Muscle layer of colon (tissue), 2 donors: ENCODE results near the gene KRTAP10-9.
"Not testable (repeated sequence)": the region's sequence is repeated elsewhere in the genome, so short reads cannot be mapped to it uniquely, and the experiment has no call there.

ENCODE experiments used
- H3K27ac ChIP-seq: one replicate; pipeline ENCODE4 v1.7.0; 2013; ENCODE audit warnings: low read depth, mild to moderate bottlenecking, low read length, moderate library complexity
- H3K27me3 ChIP-seq, 2 donors: one replicate each; pipeline ENCODE4 v1.7.0; 2013; ENCODE audit warnings: low read length in 2 of 2, mild to moderate bottlenecking in 2 of 2; ENCODE audit not compliant: insufficient read depth in 2 of 2, control insufficient read depth in 1 of 2
- H3K36me3 ChIP-seq: one replicate; pipeline ENCODE4 v1.7.0; 2013; ENCODE audit warnings: mild to moderate bottlenecking, low read length; ENCODE audit not compliant: insufficient read depth
- H3K4me1 ChIP-seq: one replicate; pipeline ENCODE4 v1.7.0; 2013; ENCODE audit warnings: mild to moderate bottlenecking, low read length; ENCODE audit not compliant: insufficient read depth
- H3K4me3 ChIP-seq, 2 donors: one replicate each; pipeline ENCODE4 v1.7.0; 2013; ENCODE audit warnings: low read length in 2 of 2, low read depth in 1 of 2, mild to moderate bottlenecking in 1 of 2, moderate library complexity in 1 of 2
- H3K9ac ChIP-seq: one replicate; pipeline ENCODE4 v1.7.0; 2013; ENCODE audit warnings: low read length
- H3K9me3 ChIP-seq: one replicate; pipeline ENCODE4 v1.7.0; 2013; ENCODE audit warnings: mild to moderate bottlenecking, low read length
- donor health status: abdominal sarcoma.
- donor health status: Adenocarcinoma of cecum.

Gene KRTAP10-9

GRCh38 chr21:44618909-44619308 lies 8.0 kb upstream of the KRTAP10-9 start:
- Histone ChIP-seq H3K9me3 (no peaks in the 10 kb centered on the region), H3K36me3 (no peaks in the 10 kb centered on the region), H3K9ac (no peak overlapping the region), H3K4me1 (no peaks in the 10 kb centered on the region), H3K4me3 (no peak overlapping the region), H3K27ac (no peak overlapping the region), H3K27me3 (peaks cover 0 to 9% of the 10 kb centered on the region in 2 donors)

DNA sequence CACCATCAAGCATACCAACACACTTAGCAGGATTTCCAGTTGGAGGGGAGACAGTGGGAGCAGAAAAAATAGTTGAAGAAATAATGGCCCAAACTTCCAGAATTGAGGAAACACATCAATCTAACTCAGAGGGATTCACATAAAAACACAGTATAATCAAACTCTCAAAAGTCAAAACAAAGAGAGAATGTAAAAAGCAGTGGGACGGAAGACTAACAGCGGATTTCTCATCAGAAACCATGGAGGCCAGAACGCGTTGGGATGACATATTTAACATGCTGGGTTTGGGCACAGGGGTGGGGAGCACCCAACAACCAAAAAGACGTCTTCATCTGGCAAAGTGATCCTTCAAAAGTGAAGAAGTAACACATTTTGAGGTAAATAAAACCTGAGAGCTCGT lies 7.0 kb upstream of the KRTAP10-9 start:
- no peak overlapping the region for H3K4me3 ChIP-seq
- H3K36me3 ChIP-seq = no peaks in the 10 kb centered on the region
- peaks cover 0 to 7% of the 10 kb centered on the region in 2 donors for H3K27me3 ChIP-seq
- H3K9ac ChIP-seq = no peak overlapping the region
- H3K9me3 ChIP-seq = no peaks in the 10 kb centered on the region
- no peaks in the 10 kb centered on the region for H3K4me1 ChIP-seq
- H3K27ac ChIP-seq = no peak overlapping the region

DNA sequence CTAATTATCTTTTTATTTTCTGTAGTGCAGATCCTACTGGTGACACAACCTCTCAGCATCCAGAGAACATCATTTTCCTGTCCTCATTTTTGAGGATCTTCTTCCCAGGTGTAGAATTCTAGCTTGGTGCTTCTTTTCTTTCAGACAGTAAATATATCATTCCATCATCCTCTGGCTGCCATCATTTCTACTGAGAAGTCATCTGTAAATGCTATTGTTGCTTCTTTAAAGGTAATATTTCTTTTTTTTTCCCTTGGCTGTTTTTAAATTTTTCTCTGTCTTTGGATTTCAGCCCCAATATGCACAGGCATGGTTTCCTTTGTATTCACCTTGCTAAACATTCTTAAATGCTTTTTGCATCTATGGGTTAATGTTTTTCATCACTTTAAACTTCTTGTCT lies 3.3 kb upstream of the KRTAP10-9 start:
- Histone ChIP-seq H3K9ac (no peak overlapping the region), H3K27ac (no peak overlapping the region), H3K27me3 (peaks cover 0 to 14% of the 10 kb centered on the region in 2 donors), H3K4me3 (no peak overlapping the region), H3K9me3 (no peaks in the 10 kb centered on the region), H3K4me1 (no peaks in the 10 kb centered on the region), H3K36me3 (no peaks in the 10 kb centered on the region)

- Histone ChIP-seq H3K36me3 (no peaks in the 10 kb centered on the region), H3K27me3 (peaks cover 0 to 21% of the 10 kb centered on the region in 2 donors), H3K4me1 (no peaks in the 10 kb centered on the region), H3K9ac (no peak overlapping the region), H3K9me3 (no peaks in the 10 kb centered on the region), H3K4me3 (no peak overlapping the region), H3K27ac (no peak overlapping the region)
Measured at GRCh38 chr21:44625756-44626155, 1.1 kb upstream of the KRTAP10-9 start.

DNA sequence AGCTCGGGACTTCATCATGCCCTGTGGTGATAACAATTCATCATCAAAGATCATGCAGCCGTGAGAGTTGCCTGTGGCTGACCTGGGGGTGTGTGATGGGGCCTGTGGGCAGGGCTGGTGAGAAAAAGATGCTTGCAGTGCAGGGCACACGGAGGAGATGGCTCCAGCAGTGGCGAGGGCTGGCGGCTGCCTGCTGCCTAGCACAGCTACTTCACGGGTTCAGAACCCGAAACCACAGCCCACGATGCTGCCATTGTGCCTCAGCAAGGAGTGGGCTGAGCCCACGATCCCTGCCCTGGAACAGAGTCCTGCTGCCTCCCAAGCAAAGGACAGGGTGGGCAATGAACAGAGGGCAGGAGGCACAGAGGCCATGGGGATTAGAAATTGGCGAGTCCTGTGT lies 631 bp upstream of the KRTAP10-9 start:
- Histone ChIP-seq H3K9ac (no peak overlapping the region), H3K27me3 (peaks cover 0 to 21% of the 10 kb centered on the region in 2 donors), H3K27ac (no peak overlapping the region), H3K9me3 (no peaks in the 10 kb centered on the region), H3K36me3 (no peaks in the 10 kb centered on the region), H3K4me1 (no peaks in the 10 kb centered on the region), H3K4me3 (no peak overlapping the region)

- H3K36me3 ChIP-seq, H3K27ac ChIP-seq, H3K4me1 ChIP-seq, H3K9ac ChIP-seq, H3K4me3 ChIP-seq, H3K9me3 ChIP-seq: not testable (repeated sequence)
- peaks cover 0 to 21% of the 10 kb centered on the region in 2 donors for H3K27me3 ChIP-seq
Measured at GRCh38 chr21:44627181-44627822, 409 bp downstream of the KRTAP10-9 start.

- not testable (repeated sequence) for H3K27ac ChIP-seq, H3K4me1 ChIP-seq, H3K9me3 ChIP-seq, H3K9ac ChIP-seq, H3K36me3 ChIP-seq, H3K4me3 ChIP-seq
- peaks cover 0 to 21% of the 10 kb centered on the region in 2 donors for H3K27me3 ChIP-seq
Measured at GRCh38 chr21:44627831-44628233, 939 bp downstream of the KRTAP10-9 start.

DNA sequence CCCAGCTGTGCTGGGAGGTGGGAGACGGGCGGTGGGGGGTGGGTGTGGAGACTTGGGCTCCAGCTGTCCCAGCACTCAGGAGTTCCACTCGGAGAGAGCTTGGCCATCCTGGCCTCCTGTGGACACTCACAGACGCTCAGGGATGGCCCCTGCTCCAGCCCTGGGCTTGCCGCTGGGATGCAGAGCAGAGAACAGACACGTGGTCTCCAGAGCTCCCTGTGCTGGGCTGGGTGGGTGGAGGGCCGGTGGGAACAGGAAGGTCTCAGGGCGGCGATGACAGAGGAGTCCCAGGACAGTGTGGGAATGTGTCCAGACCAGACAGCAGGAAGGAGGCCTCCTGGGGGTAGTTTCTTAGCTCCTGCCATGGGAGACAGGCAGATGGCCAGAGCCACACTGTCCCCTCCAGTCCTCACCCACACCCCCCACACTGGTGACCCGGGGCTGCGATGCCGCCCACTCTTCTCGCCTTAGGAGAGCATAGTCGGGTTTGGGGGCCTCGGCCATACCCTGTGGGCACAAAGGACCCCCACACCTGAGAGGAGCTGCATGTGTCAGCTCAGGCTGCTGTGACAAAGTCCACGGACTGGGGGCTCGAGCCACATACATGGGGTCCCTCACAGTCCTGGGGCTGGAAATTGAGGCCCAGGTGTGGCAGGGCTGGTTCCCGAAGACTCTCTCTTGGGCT lies 2.0 kb downstream of the KRTAP10-9 start:
- no peak overlapping the region for H3K4me3 ChIP-seq
- H3K27me3 ChIP-seq = peaks cover 0 to 21% of the 10 kb centered on the region in 2 donors
- no peak overlapping the region for H3K9ac ChIP-seq
- H3K27ac ChIP-seq = no peak overlapping the region
- no peaks in the 10 kb centered on the region for H3K36me3 ChIP-seq
- no peaks in the 10 kb centered on the region for H3K4me1 ChIP-seq
- H3K9me3 ChIP-seq = no peaks in the 10 kb centered on the region

DNA sequence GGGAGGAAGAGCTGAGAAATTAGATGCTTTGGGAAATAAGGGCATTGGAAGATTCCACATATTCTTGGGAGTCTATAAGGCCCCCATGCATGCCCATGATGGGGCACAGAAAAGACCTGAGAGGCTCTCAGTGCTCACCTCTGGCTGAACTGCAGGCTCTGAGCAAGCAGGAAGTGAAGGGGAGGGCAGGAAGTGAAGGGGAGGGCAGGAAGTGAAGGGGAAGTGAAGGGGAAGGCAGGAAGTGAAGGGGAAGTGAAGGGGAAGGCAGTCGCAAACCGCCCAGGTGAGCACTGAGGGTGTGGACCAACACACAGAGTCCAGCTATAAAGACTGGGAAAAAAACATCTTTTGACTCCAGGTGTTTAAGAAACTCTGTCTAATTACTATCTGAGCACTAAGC lies 3.5 kb downstream of the KRTAP10-9 start:
- Histone ChIP-seq H3K27me3 (peaks cover 0 to 21% of the 10 kb centered on the region in 2 donors), H3K27ac (no peak overlapping the region), H3K9me3 (no peaks in the 10 kb centered on the region), H3K4me3 (no peak overlapping the region), H3K9ac (no peak overlapping the region), H3K4me1 (no peaks in the 10 kb centered on the region), H3K36me3 (no peaks in the 10 kb centered on the region)

DNA sequence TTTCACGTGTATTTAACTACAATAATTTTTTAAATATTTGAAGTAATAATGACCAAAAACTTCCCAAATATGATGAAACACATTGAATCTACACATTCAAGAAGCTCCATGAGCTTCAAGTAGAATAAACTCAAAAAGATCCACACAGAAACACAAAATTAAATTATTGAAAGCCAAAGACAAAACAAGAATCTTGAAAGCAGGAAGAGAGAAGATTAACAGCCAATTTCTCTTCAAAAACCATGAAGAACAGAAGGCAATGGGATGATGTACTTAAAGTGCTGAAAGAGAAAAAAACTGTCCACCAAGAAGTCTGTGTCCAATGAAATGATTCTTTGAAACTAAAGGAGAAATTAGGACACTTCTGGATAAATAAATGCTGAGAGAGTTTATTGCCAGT lies 5.2 kb downstream of the KRTAP10-9 start:
- Histone ChIP-seq H3K27ac (no peak overlapping the region), H3K4me1 (no peaks in the 10 kb centered on the region), H3K9ac (no peak overlapping the region), H3K9me3 (no peaks in the 10 kb centered on the region), H3K4me3 (no peak overlapping the region), H3K36me3 (no peaks in the 10 kb centered on the region), H3K27me3 (peaks cover 0 to 24% of the 10 kb centered on the region in 2 donors)

GRCh38 chr21:44636209-44637017 lies 9.5 kb downstream of the KRTAP10-9 start:
- Histone ChIP-seq H3K9me3 (no peaks in the 10 kb centered on the region), H3K36me3 (no peaks in the 10 kb centered on the region), H3K4me3 (no peak overlapping the region), H3K27me3 (peaks cover 0 to 4% of the 10 kb centered on the region in 2 donors), H3K27ac (no peak overlapping the region), H3K4me1 (no peaks in the 10 kb centered on the region), H3K9ac (no peak overlapping the region)
